HEK293 (cell line): ENCODE data around the gene KLK10.

Experiments used
- CTCF ChIA-PET: fragments of 350-600 bp; formaldehyde crosslinking; extraction: SDS; loops from one replicate; lab custom pipeline; 2021; ENCODE audit warnings: antibody characterized with exemption; lab: Yijun Ruan, JAX
- POLR2A ChIA-PET: fragments of 300-600 bp; formaldehyde crosslinking; extraction: SDS; loops from one replicate; lab custom pipeline; 2020; ENCODE audit warnings: antibody characterized with exemption, inconsistent platforms; lab: Yijun Ruan, JAX
- H3K27ac ChIP-seq: fragments of 200-500 bp; sonication (Bioruptor generic); 2 replicates; pipeline ENCODE4 v1.5.1; 2014; ENCODE audit warnings: low read depth, low read length, control low read depth, inconsistent platforms; ENCODE audit errors: extremely low read depth
- H3K36me3 ChIP-seq, 2 experiments: fragments of 200-500 bp in 1 of 2; sonication (Bioruptor generic) in 1 of 2; 1 replicate in 1 of 2; 2 replicates in 1 of 2; pipeline ENCODE4 v1.5.1; 2014 to 2017; ENCODE audit warnings: inconsistent platforms in 2 of 2, low read length in 2 of 2; ENCODE audit not compliant: control insufficient read depth in 2 of 2, insufficient read depth in 1 of 2
- H3K4me1 ChIP-seq: fragments of 200-500 bp; sonication (Bioruptor generic); 2 replicates; pipeline ENCODE4 v1.5.1; 2014; ENCODE audit warnings: mild to moderate bottlenecking, low read length, inconsistent platforms; ENCODE audit not compliant: control insufficient read depth, insufficient read depth
- H3K4me3 ChIP-seq: 2 replicates; pipeline ENCODE4 v1.5.1; 2011; ENCODE audit warnings: low read depth, mild to moderate bottlenecking, control low read depth, low read length, moderate library complexity
- H3K9me3 ChIP-seq: fragments of 200-500 bp; sonication (Bioruptor generic); 2 replicates; pipeline ENCODE4 v1.5.1; 2014; ENCODE audit warnings: low read depth, low read length, inconsistent platforms; ENCODE audit not compliant: control insufficient read depth, insufficient read depth
- GLI2 ChIP-seq: fragments of 450-650 bp; formaldehyde crosslinking; IDR thresholded peaks from 2 replicates; pipeline ENCODE4; 2017; ENCODE audit warnings: missing biosample characterization, missing genetic modification characterization, low read depth, borderline replicate concordance
- OSR2 ChIP-seq: fragments of 450-650 bp; formaldehyde crosslinking; IDR thresholded peaks from 2 replicates; pipeline ENCODE4 v1.5.1; 2016; ENCODE audit warnings: missing biosample characterization, missing genetic modification characterization
- SCRT2 ChIP-seq: fragments of 450-650 bp; formaldehyde crosslinking; IDR thresholded peaks from 2 replicates; pipeline ENCODE4 v1.5.1; 2016; ENCODE audit warnings: missing biosample characterization, missing genetic modification characterization
- ZIC2 ChIP-seq: fragments of 450-650 bp; formaldehyde crosslinking; IDR thresholded peaks from 2 replicates; pipeline ENCODE4 v1.5.1; 2016; ENCODE audit warnings: missing biosample characterization, missing genetic modification characterization
- ZNF112 ChIP-seq: fragments of 450-650 bp; formaldehyde crosslinking; IDR thresholded peaks from 2 replicates; pipeline ENCODE4 v1.5.0; 2017; ENCODE audit warnings: missing biosample characterization, missing genetic modification characterization
- ZNF214 ChIP-seq: fragments of 450-650 bp; formaldehyde crosslinking; IDR thresholded peaks from 2 replicates; pipeline ENCODE4 v1.5.1; 2017; ENCODE audit warnings: missing biosample characterization, mild to moderate bottlenecking, missing genetic modification characterization, borderline replicate concordance
- ZNF473 ChIP-seq: fragments of 450-650 bp; formaldehyde crosslinking; IDR thresholded peaks from 2 replicates; pipeline ENCODE4 v1.5.1; 2017; ENCODE audit warnings: missing biosample characterization, missing genetic modification characterization
- ZNF48 ChIP-seq: fragments of 450-650 bp; formaldehyde crosslinking; IDR thresholded peaks from 2 replicates; pipeline ENCODE4 v1.5.1; 2016; ENCODE audit warnings: missing biosample characterization, missing genetic modification characterization
- ZNF514 ChIP-seq: fragments of 450-650 bp; formaldehyde crosslinking; IDR thresholded peaks from 2 replicates; pipeline ENCODE4 v1.5.1; 2016; ENCODE audit warnings: missing biosample characterization, missing genetic modification characterization
- ZNF785 ChIP-seq: fragments of 450-650 bp; formaldehyde crosslinking; IDR thresholded peaks from 2 replicates; pipeline ENCODE4 v1.5.1; 2016; ENCODE audit warnings: missing biosample characterization, missing genetic modification characterization
- TF ChIP-seq, protein P1 (sequence below): fragments of 450-650 bp; formaldehyde crosslinking; IDR thresholded peaks from 2 replicates; pipeline ENCODE4; 2016; ENCODE audit warnings: missing biosample characterization, missing genetic modification characterization
- TF ChIP-seq, protein P2 (sequence below): fragments of 450-650 bp; formaldehyde crosslinking; IDR thresholded peaks from 2 replicates; pipeline ENCODE4 v1.5.0; 2017; ENCODE audit warnings: missing biosample characterization, missing genetic modification characterization, borderline replicate concordance
- TF ChIP-seq, protein P3 (sequence below): fragments of 450-650 bp; formaldehyde crosslinking; IDR thresholded peaks from 2 replicates; pipeline ENCODE4 v1.5.1; 2016; ENCODE audit warnings: missing biosample characterization, missing genetic modification characterization
- TF ChIP-seq, protein P4 (sequence below): fragments of 450-650 bp; formaldehyde crosslinking; IDR thresholded peaks from 2 replicates; pipeline ENCODE4 v1.5.1; 2016; ENCODE audit warnings: missing biosample characterization, missing genetic modification characterization

The KLK10 gene

DNA sequence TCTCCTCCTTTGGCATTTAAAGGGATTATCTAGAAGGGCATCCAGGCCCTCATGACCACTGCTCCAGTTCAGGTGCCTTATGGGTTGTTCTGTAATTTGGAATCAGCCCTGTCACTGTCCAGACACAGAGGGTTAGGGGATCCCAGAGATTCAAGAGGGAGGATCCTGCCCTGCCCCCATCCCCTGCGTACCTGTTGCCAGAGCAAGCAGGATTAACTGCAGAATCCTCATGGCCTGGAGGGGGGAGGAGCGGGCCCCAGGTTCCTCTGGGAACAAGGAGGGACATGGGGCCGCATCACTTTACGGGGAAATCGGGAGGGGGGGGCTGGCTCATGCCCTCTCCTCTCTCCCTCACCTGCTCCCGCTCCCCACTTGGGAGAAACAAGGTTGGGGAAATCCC is 5.9 kb upstream of the KLK10 start:
- no peaks in the 10 kb centered on the region for H3K9me3 ChIP-seq
- no peaks in the 10 kb centered on the region for H3K4me1 ChIP-seq
- H3K4me3 ChIP-seq, result no peak overlapping the region
- CTCF ChIA-PET, result interaction anchor here (2.1 kb wide), 1 partner anchor 8 kb away, joined by 10 read pairs; no protein-coding TSS in a partner anchor
- no peak for TF ChIP-seq ZNF473
- 0 out of 2 replicates have a peak, but pooled peaks have one; percentile 11 for TF ChIP-seq SCRT2 (tag by site-specific recombination)
- H3K27ac ChIP-seq, result no peak overlapping the region
- POLR2A ChIA-PET, result no interaction called here
- no peaks in the 10 kb centered on the region for H3K36me3 ChIP-seq

DNA sequence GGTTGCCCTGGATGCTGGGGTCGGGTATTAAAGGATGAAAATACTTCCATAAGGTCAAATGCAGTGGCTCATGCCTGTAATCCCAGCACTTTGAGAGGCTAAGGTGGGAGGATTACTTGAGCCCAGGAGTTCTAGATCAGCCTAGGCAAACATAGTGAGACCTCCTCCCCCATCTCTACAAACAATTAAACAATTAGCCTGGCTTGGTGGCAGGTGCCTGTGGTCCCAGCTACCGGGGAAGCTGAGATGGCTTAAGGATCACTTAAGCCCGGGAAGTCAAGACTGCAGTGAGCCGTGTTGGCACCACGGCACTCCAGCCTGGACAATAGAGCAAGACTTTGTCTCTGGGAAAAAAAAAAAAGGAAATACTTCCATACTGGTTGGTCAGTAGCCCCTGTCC is 5.4 kb upstream of the KLK10 start:
- TF ChIP-seq OSR2, result 0 out of 2 replicates have a peak, but pooled peaks have one; percentile 19
- no peak for TF ChIP-seq GLI2
- TF ChIP-seq, all 188 proteins: peak for 1
- ChIA-PET POLR2A (no interaction called here), CTCF (interaction anchor here (0.8 to 2.1 kb wide), 2 partner anchors 8 to 70 kb away, joined by 3 to 10 read pairs; no protein-coding TSS in a partner anchor)
- Histone ChIP-seq H3K9me3 (no peaks in the 10 kb centered on the region), H3K36me3 (no peaks in the 10 kb centered on the region), H3K27ac (no peak overlapping the region), H3K4me3 (no peak overlapping the region), H3K4me1 (no peaks in the 10 kb centered on the region)

DNA sequence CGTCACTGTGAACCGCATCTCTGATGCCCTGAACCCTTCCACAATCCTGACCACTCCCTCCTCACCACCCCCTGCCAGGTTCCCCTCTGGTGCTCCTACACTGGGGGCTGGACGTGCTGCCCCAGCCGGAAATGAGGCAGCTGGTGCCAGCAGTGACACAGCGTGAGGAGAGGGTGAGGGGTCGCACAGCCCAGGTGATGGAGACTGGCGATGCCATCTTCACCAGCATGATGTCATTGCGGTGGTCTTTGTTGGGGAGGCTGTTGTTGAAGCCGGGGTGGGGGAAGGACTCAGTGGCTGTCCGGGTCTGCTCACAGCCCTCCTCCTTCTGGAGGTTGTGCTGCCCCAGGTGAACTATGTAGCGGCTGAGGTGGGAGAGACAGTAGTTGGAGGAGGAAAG is 4.4 kb upstream of the KLK10 start:
- ChIA-PET POLR2A (no interaction called here), CTCF (interaction anchor here (8.5 kb wide), 1 partner anchor 71 kb away, joined by 177 read pairs; no protein-coding TSS in a partner anchor)
- Histone ChIP-seq H3K9me3 (no peaks in the 10 kb centered on the region), H3K4me3 (no peak overlapping the region), H3K27ac (no peak overlapping the region), H3K36me3 (no peaks in the 10 kb centered on the region), H3K4me1 (no peaks in the 10 kb centered on the region; the same call in 1 of the 2 replicates)
- no peak for TF ChIP-seq ZNF514 (tag by site-specific recombination)
- TF ChIP-seq ZIC2 (tag by site-specific recombination), result peak; percentile 31; the same call in 1 of the 2 replicates

DNA sequence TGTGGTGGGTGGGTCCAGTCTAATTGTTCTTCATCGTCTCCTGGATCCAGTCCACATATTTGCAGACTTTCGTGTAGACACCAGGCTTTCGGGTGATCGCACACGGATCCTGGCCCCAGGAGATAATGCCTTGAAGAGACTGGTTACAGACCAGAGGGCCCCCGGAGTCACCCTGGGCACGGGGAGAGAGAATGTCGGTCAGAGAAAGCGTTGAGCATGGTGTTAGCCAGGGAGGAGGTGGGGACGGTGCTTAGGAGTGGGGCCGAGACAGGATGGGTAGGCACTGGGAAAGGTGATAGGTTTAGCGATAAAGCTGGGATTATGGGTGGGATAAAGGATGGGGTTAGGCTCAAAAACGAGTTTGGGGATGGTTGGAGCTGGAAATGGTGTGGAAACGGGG is 3.0 kb upstream of the KLK10 start:
- no peaks in the 10 kb centered on the region for H3K9me3 ChIP-seq
- CTCF ChIA-PET, result interaction anchor here (0.6 to 8.5 kb wide), 5 partner anchors 9 to 72 kb away, joined by 3 to 177 read pairs (median 4); no protein-coding TSS in a partner anchor
- H3K27ac ChIP-seq, result no peak overlapping the region
- TF ChIP-seq, protein P1, sequence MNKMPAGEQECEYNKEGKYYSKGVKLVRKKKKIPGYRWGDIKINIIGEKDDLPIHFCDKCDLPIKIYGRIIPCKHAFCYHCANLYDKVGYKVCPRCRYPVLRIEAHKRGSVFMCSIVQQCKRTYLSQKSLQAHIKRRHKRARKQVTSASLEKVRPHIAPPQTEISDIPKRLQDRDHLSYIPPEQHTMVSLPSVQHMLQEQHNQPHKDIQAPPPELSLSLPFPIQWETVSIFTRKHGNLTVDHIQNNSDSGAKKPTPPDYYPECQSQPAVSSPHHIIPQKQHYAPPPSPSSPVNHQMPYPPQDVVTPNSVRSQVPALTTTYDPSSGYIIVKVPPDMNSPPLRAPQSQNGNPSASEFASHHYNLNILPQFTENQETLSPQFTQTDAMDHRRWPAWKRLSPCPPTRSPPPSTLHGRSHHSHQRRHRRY (tag by site-specific recombination), result no peak
- TF ChIP-seq, protein P2, sequence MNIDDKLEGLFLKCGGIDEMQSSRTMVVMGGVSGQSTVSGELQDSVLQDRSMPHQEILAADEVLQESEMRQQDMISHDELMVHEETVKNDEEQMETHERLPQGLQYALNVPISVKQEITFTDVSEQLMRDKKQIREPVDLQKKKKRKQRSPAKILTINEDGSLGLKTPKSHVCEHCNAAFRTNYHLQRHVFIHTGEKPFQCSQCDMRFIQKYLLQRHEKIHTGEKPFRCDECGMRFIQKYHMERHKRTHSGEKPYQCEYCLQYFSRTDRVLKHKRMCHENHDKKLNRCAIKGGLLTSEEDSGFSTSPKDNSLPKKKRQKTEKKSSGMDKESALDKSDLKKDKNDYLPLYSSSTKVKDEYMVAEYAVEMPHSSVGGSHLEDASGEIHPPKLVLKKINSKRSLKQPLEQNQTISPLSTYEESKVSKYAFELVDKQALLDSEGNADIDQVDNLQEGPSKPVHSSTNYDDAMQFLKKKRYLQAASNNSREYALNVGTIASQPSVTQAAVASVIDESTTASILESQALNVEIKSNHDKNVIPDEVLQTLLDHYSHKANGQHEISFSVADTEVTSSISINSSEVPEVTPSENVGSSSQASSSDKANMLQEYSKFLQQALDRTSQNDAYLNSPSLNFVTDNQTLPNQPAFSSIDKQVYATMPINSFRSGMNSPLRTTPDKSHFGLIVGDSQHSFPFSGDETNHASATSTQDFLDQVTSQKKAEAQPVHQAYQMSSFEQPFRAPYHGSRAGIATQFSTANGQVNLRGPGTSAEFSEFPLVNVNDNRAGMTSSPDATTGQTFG (tag by site-specific recombination), result 0 out of 2 replicates have a peak, but pooled peaks have one; percentile 33
- TF ChIP-seq ZNF214 (tag by site-specific recombination) (no peak), ZIC2 (tag by site-specific recombination) (no peak), ZNF785 (tag by site-specific recombination) (no peak), ZNF112 (tag by site-specific recombination) (no peak), ZNF48 (no peak)
- TF ChIP-seq, protein P3, sequence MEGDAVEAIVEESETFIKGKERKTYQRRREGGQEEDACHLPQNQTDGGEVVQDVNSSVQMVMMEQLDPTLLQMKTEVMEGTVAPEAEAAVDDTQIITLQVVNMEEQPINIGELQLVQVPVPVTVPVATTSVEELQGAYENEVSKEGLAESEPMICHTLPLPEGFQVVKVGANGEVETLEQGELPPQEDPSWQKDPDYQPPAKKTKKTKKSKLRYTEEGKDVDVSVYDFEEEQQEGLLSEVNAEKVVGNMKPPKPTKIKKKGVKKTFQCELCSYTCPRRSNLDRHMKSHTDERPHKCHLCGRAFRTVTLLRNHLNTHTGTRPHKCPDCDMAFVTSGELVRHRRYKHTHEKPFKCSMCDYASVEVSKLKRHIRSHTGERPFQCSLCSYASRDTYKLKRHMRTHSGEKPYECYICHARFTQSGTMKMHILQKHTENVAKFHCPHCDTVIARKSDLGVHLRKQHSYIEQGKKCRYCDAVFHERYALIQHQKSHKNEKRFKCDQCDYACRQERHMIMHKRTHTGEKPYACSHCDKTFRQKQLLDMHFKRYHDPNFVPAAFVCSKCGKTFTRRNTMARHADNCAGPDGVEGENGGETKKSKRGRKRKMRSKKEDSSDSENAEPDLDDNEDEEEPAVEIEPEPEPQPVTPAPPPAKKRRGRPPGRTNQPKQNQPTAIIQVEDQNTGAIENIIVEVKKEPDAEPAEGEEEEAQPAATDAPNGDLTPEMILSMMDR (tag by site-specific recombination), result no peak
- TF ChIP-seq, protein P4, sequence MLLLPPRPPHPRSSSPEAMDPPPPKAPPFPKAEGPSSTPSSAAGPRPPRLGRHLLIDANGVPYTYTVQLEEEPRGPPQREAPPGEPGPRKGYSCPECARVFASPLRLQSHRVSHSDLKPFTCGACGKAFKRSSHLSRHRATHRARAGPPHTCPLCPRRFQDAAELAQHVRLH (tag by site-specific recombination), result no peak
- POLR2A ChIA-PET, result no interaction called here
- H3K36me3 ChIP-seq, result no peaks in the 10 kb centered on the region
- H3K4me1 ChIP-seq, result no peaks in the 10 kb centered on the region; the same call in 1 of the 2 replicates
- H3K4me3 ChIP-seq, result no peak overlapping the region
